ENCODE measurements around the gene WWOX.

GRCh38 chr16:79042886-79043285 lies 943.4 kb downstream of the WWOX start:
- TF ChIP-seq CTCF (conservative IDR thresholded peaks at IDR 0.05) (no peak), EZH2 (IDR thresholded peaks at IDR 0.05; ENCODE audit: low read depth) (no peak)

All from PC-9 (cell line).